HEK293 (cell line): ENCODE data around the gene SPOCK3.

Experiments
- CTCF ChIA-PET: fragments of 350-600 bp; formaldehyde crosslinking; extraction: SDS; loops from one replicate; lab custom pipeline; 2021; ENCODE audit warnings: antibody characterized with exemption; lab: Yijun Ruan, JAX
- POLR2A ChIA-PET: fragments of 300-600 bp; formaldehyde crosslinking; extraction: SDS; loops from one replicate; lab custom pipeline; 2020; ENCODE audit warnings: antibody characterized with exemption, inconsistent platforms; lab: Yijun Ruan, JAX
- H3K27ac ChIP-seq: fragments of 200-500 bp; sonication (Bioruptor generic); 2 replicates; pipeline ENCODE4 v1.5.1; 2014; ENCODE audit warnings: low read depth, low read length, control low read depth, inconsistent platforms; ENCODE audit errors: extremely low read depth
- H3K36me3 ChIP-seq, 2 experiments: fragments of 200-500 bp in 1 of 2; sonication (Bioruptor generic) in 1 of 2; 1 replicate in 1 of 2; 2 replicates in 1 of 2; pipeline ENCODE4 v1.5.1; 2014 to 2017; ENCODE audit warnings: inconsistent platforms in 2 of 2, low read length in 2 of 2; ENCODE audit not compliant: control insufficient read depth in 2 of 2, insufficient read depth in 1 of 2
- H3K4me1 ChIP-seq: fragments of 200-500 bp; sonication (Bioruptor generic); 2 replicates; pipeline ENCODE4 v1.5.1; 2014; ENCODE audit warnings: mild to moderate bottlenecking, low read length, inconsistent platforms; ENCODE audit not compliant: control insufficient read depth, insufficient read depth
- H3K4me3 ChIP-seq: 2 replicates; pipeline ENCODE4 v1.5.1; 2011; ENCODE audit warnings: low read depth, mild to moderate bottlenecking, control low read depth, low read length, moderate library complexity
- H3K9me3 ChIP-seq: fragments of 200-500 bp; sonication (Bioruptor generic); 2 replicates; pipeline ENCODE4 v1.5.1; 2014; ENCODE audit warnings: low read depth, low read length, inconsistent platforms; ENCODE audit not compliant: control insufficient read depth, insufficient read depth
- BCL11B ChIP-seq: fragments of 450-650 bp; formaldehyde crosslinking; IDR thresholded peaks from 2 replicates; pipeline ENCODE4 v1.5.1; 2016; ENCODE audit warnings: low read depth, missing biosample characterization, missing genetic modification characterization
- EGR2 ChIP-seq: fragments of 450-650 bp; formaldehyde crosslinking; IDR thresholded peaks from 2 replicates; pipeline ENCODE4 v1.5.1; 2016; ENCODE audit warnings: low read depth, missing biosample characterization, missing genetic modification characterization
- GLI2 ChIP-seq: fragments of 450-650 bp; formaldehyde crosslinking; IDR thresholded peaks from 2 replicates; pipeline ENCODE4; 2017; ENCODE audit warnings: missing biosample characterization, missing genetic modification characterization, low read depth, borderline replicate concordance
- HOXA7 ChIP-seq: sonication (generic); formaldehyde crosslinking; IDR thresholded peaks from 2 replicates; pipeline ENCODE4 v1.8.1; 2022; ENCODE audit warnings: missing genetic modification reagents, borderline replicate concordance
- KLF1 ChIP-seq: fragments of 450-650 bp; formaldehyde crosslinking; IDR thresholded peaks from 2 replicates; pipeline ENCODE4 v1.5.1; 2016; ENCODE audit warnings: missing biosample characterization, missing genetic modification characterization
- SETDB1 ChIP-seq: IDR thresholded peaks from one replicate; pipeline ENCODE4 v1.6.1; 2017; ENCODE audit warnings: mild to moderate bottlenecking, low read length, moderate library complexity, mixed read lengths; ENCODE audit not compliant: insufficient read length
- SP3 ChIP-seq: fragments of 450-650 bp; formaldehyde crosslinking; IDR thresholded peaks from 2 replicates; pipeline ENCODE4 v1.5.1; 2016; ENCODE audit warnings: missing biosample characterization, missing genetic modification characterization
- SP7 ChIP-seq: fragments of 450-650 bp; formaldehyde crosslinking; IDR thresholded peaks from 2 replicates; pipeline ENCODE4 v1.5.1; 2016; ENCODE audit warnings: missing biosample characterization, missing genetic modification characterization
- ZFHX2 ChIP-seq: fragments of 450-650 bp; formaldehyde crosslinking; conservative IDR thresholded peaks from 2 replicates; pipeline ENCODE4 v1.5.1; 2016; ENCODE audit warnings: missing biosample characterization, missing genetic modification characterization
- ZNF121 ChIP-seq: fragments of 450-650 bp; formaldehyde crosslinking; IDR thresholded peaks from 2 replicates; pipeline ENCODE4 v1.5.1; 2016; ENCODE audit warnings: missing biosample characterization, missing genetic modification characterization
- ZNF157 ChIP-seq: fragments of 450-650 bp; formaldehyde crosslinking; IDR thresholded peaks from 2 replicates; pipeline ENCODE4 v1.5.1; 2016; ENCODE audit warnings: missing biosample characterization, missing genetic modification characterization
- ZNF174 ChIP-seq: fragments of 450-650 bp; formaldehyde crosslinking; IDR thresholded peaks from 2 replicates; pipeline ENCODE4 v1.5.0; 2017; ENCODE audit warnings: missing biosample characterization, mild to moderate bottlenecking, missing genetic modification characterization
- ZNF2 ChIP-seq: fragments of 450-650 bp; formaldehyde crosslinking; IDR thresholded peaks from 2 replicates; pipeline ENCODE4 v1.5.1; 2016; ENCODE audit warnings: missing biosample characterization, missing genetic modification characterization
- ZNF211 ChIP-seq: fragments of 450-650 bp; formaldehyde crosslinking; IDR thresholded peaks from 2 replicates; pipeline ENCODE4 v1.5.1; 2016; ENCODE audit warnings: low read depth, missing biosample characterization, missing genetic modification characterization
- ZNF24 ChIP-seq: fragments of 450-650 bp; formaldehyde crosslinking; IDR thresholded peaks from 2 replicates; pipeline ENCODE4 v1.5.1; 2016; ENCODE audit warnings: missing biosample characterization, missing genetic modification characterization
- ZNF292 ChIP-seq: fragments of 450-650 bp; formaldehyde crosslinking; IDR thresholded peaks from 2 replicates; pipeline ENCODE4 v1.5.1; 2016; ENCODE audit warnings: low read depth, missing biosample characterization, missing genetic modification characterization, borderline replicate concordance
- ZNF366 ChIP-seq: fragments of 450-650 bp; formaldehyde crosslinking; conservative IDR thresholded peaks from 2 replicates; pipeline ENCODE4 v1.5.1; 2016; ENCODE audit warnings: missing biosample characterization, missing genetic modification characterization
- ZNF501 ChIP-seq: fragments of 450-650 bp; formaldehyde crosslinking; IDR thresholded peaks from 2 replicates; pipeline ENCODE4 v1.5.1; 2016; ENCODE audit warnings: missing biosample characterization, missing genetic modification characterization
- ZNF521 ChIP-seq: fragments of 450-650 bp; formaldehyde crosslinking; IDR thresholded peaks from 2 replicates; pipeline ENCODE4 v1.5.1; 2017; ENCODE audit warnings: missing biosample characterization, mild to moderate bottlenecking, missing genetic modification characterization
- ZNF530 ChIP-seq: fragments of 450-650 bp; formaldehyde crosslinking; IDR thresholded peaks from 2 replicates; pipeline ENCODE4 v1.5.1; 2016; ENCODE audit warnings: low read depth, missing biosample characterization, missing genetic modification characterization
- ZNF555 ChIP-seq: fragments of 450-650 bp; formaldehyde crosslinking; conservative IDR thresholded peaks from 2 replicates; pipeline ENCODE4 v1.5.1; 2017; ENCODE audit warnings: missing biosample characterization, mild to moderate bottlenecking, missing genetic modification characterization, inconsistent platforms
- ZNF629 ChIP-seq: fragments of 450-650 bp; formaldehyde crosslinking; IDR thresholded peaks from 2 replicates; pipeline ENCODE4 v1.5.1; 2017; ENCODE audit warnings: missing biosample characterization, missing genetic modification characterization
- ZNF645 ChIP-seq: fragments of 450-650 bp; formaldehyde crosslinking; IDR thresholded peaks from 2 replicates; pipeline ENCODE4; 2016; ENCODE audit warnings: missing biosample characterization, missing genetic modification characterization
- ZNF654 ChIP-seq: fragments of 450-650 bp; formaldehyde crosslinking; IDR thresholded peaks from 2 replicates; pipeline ENCODE4 v1.5.1; 2016; ENCODE audit warnings: low read depth, missing biosample characterization, missing genetic modification characterization
- ZNF707 ChIP-seq: fragments of 450-650 bp; formaldehyde crosslinking; IDR thresholded peaks from 2 replicates; pipeline ENCODE4 v1.5.1; 2016; ENCODE audit warnings: missing biosample characterization, missing genetic modification characterization
- ZNF776 ChIP-seq: fragments of 450-650 bp; formaldehyde crosslinking; IDR thresholded peaks from 2 replicates; pipeline ENCODE4 v1.5.0; 2017; ENCODE audit warnings: missing biosample characterization, missing genetic modification characterization, borderline replicate concordance
- ZNF785 ChIP-seq: fragments of 450-650 bp; formaldehyde crosslinking; IDR thresholded peaks from 2 replicates; pipeline ENCODE4 v1.5.1; 2016; ENCODE audit warnings: missing biosample characterization, missing genetic modification characterization
- ZXDB ChIP-seq: fragments of 450-650 bp; formaldehyde crosslinking; IDR thresholded peaks from 2 replicates; pipeline ENCODE4 v1.5.1; 2016; ENCODE audit warnings: missing biosample characterization, missing genetic modification characterization
- TF ChIP-seq, protein P1 (sequence below): fragments of 450-650 bp; formaldehyde crosslinking; IDR thresholded peaks from 2 replicates; pipeline ENCODE4 v1.5.1; 2016; ENCODE audit warnings: missing biosample characterization, missing genetic modification characterization
- TF ChIP-seq, protein P2 (sequence below): fragments of 450-650 bp; formaldehyde crosslinking; IDR thresholded peaks from 2 replicates; pipeline ENCODE4 v1.5.1; 2016; ENCODE audit warnings: missing biosample characterization, missing genetic modification characterization

The SPOCK3 gene

DNA sequence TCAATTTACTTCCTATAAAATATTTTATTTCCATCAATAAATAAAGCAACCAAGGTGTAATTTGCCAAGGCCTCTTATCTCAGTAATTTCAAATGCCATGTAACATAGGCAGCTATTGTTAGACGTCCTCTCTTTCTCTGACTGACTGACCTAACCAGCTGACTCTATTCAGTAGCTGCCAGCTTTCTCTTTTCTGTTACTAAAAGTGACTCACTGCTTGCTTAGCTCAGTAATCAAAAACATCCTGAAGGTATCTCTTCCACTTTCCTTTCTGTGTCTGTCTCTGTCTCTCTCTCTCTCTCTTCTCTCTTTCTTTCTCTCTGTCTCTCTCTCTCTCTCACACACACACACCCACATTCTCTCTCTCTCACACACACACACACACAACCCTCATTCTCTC lies 134.2 kb downstream of the SPOCK3 start:
- no peak overlapping the region for H3K4me3 ChIP-seq

GRCh38 chr4:167088115-167088514 lies 146.2 kb downstream of the SPOCK3 start:
- Histone ChIP-seq H3K4me1 (no peaks in the 10 kb centered on the region), H3K9me3 (no peaks in the 10 kb centered on the region), H3K27ac (no peak overlapping the region), H3K4me3 (no peak overlapping the region), H3K36me3 (no peaks in the 10 kb centered on the region)
- POLR2A ChIA-PET = no interaction called here
- TF ChIP-seq ZNF211 (tag by site-specific recombination) (no peak), ZXDB (no peak), ZFHX2 (tag by site-specific recombination) (no peak), ZNF501 (no peak), ZNF157 (no peak), SETDB1 (no peak), ZNF121 (tag by site-specific recombination) (no peak), BCL11B (tag by site-specific recombination) (no peak), ZNF366 (tag by site-specific recombination) (no peak), EGR2 (no peak), ZNF629 (tag by site-specific recombination) (no peak), ZNF530 (tag by site-specific recombination) (no peak)
- TF ChIP-seq, protein P1, sequence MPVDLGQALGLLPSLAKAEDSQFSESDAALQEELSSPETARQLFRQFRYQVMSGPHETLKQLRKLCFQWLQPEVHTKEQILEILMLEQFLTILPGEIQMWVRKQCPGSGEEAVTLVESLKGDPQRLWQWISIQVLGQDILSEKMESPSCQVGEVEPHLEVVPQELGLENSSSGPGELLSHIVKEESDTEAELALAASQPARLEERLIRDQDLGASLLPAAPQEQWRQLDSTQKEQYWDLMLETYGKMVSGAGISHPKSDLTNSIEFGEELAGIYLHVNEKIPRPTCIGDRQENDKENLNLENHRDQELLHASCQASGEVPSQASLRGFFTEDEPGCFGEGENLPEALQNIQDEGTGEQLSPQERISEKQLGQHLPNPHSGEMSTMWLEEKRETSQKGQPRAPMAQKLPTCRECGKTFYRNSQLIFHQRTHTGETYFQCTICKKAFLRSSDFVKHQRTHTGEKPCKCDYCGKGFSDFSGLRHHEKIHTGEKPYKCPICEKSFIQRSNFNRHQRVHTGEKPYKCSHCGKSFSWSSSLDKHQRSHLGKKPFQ = no peak
- CTCF ChIA-PET = no interaction called here

More for the DNA sequence above, 134.2 kb downstream of the SPOCK3 start:
- ChIA-PET POLR2A (no interaction called here), CTCF (no interaction called here)
- Histone ChIP-seq H3K36me3 (no peaks in the 10 kb centered on the region), H3K9me3 (no peaks in the 10 kb centered on the region)
- TF ChIP-seq ZXDB (no peak), ZNF776 (tag by site-specific recombination) (no peak), ZNF645 (no peak), HOXA7 (CRISPR knock-in tag) (no peak)
- TF ChIP-seq, all 188 proteins: peak for 0
- no peaks in the 10 kb centered on the region for H3K4me1 ChIP-seq
- H3K27ac ChIP-seq = no peak overlapping the region

- TF ChIP-seq ZNF654 (tag by site-specific recombination) = no peak
- no peak for TF ChIP-seq KLF1 (tag by site-specific recombination)
- no peak for TF ChIP-seq ZNF707 (tag by site-specific recombination)
- no peak for TF ChIP-seq ZNF292 (tag by site-specific recombination)
- no peak for TF ChIP-seq ZFHX2 (tag by site-specific recombination)
- no peak for TF ChIP-seq ZNF174
- no peak for TF ChIP-seq ZNF2 (tag by site-specific recombination)
- TF ChIP-seq ZNF555 (tag by site-specific recombination) = no peak
- TF ChIP-seq SP3 (tag by site-specific recombination) = no peak
- no peak for TF ChIP-seq ZNF521
- TF ChIP-seq ZNF785 (tag by site-specific recombination) = no peak
- TF ChIP-seq, protein P2, sequence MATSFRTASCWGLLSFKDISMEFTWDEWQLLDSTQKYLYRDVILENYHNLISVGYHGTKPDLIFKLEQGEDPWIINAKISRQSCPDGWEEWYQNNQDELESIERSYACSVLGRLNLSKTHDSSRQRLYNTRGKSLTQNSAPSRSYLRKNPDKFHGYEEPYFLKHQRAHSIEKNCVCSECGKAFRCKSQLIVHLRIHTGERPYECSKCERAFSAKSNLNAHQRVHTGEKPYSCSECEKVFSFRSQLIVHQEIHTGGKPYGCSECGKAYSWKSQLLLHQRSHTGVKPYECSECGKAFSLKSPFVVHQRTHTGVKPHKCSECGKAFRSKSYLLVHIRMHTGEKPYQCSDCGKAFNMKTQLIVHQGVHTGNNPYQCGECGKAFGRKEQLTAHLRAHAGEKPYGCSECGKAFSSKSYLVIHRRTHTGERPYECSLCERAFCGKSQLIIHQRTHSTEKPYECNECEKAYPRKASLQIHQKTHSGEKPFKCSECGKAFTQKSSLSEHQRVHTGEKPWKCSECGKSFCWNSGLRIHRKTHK (tag by site-specific recombination) = no peak
- TF ChIP-seq SP7 = no peak
- no peak for TF ChIP-seq GLI2
- TF ChIP-seq ZNF24 = no peak
- no peak overlapping the region for H3K27ac ChIP-seq
- no peaks in the 10 kb centered on the region for H3K4me1 ChIP-seq
- no peaks in the 10 kb centered on the region for H3K36me3 ChIP-seq
- ChIA-PET POLR2A (no interaction called here), CTCF (no interaction called here)
- H3K9me3 ChIP-seq = no peaks in the 10 kb centered on the region
- H3K4me3 ChIP-seq = no peak overlapping the region
These were observed 150.0 kb downstream of the SPOCK3 start for GRCh38 chr4:167084321-167084720.
